ENCODE measurements around the gene TNPO3.

GRCh38 chr7:128985660-128986059, 69.3 kb downstream of the TNPO3 start:
- no peak for TF ChIP-seq CTCF (IDR thresholded peaks at IDR 0.05)
- TF ChIP-seq POLR2A (IDR thresholded peaks at IDR 0.05): no peak

All from adrenal gland (tissue), 5 donors.